Mesangial cell (primary cell): ENCODE measurements around the gene ABCB11. TPM values are rescaled to one million over a fixed set of nuclear protein-coding genes. Genes with fewer than 3 reads are reported as not detected.

Experiments
- total RNA-seq: library from RNA; depleted of rRNA; stranded (reverse); fragments of >200 nt; gene quantifications from 2 replicates; pipeline ENCODE4 v1.2.3, GENCODE V29; 2015

ABCB11 gene
- total RNA-seq = not detected in 2 replicates

GRCh38 chr2:169031202-169031601 lies at the start of gene ABCB11:
Gene ABCB11, minus strand, starts transcription at chr2:169031324. Its CDS starts 13,199 bp downstream, at chr2:169018125.

GRCh38 chr2:169069341-169069740 lies 38.2 kb upstream of the ABCB11 start, which contains the start of gene DHRS9:
Gene DHRS9, plus strand, starts transcription at chr2:169069563. Its CDS starts 12,019 bp downstream, at chr2:169081582.

GRCh38 chr2:168901003-168901402 lies 130.1 kb downstream of the ABCB11 start, which contains the start of gene G6PC2:
Gene G6PC2, plus strand, starts transcription at chr2:168901291. Its CDS starts 41 bp downstream, at chr2:168901332.

GRCh38 chr2:168890006-168890782 lies 140.9 kb downstream of the ABCB11 start, which contains the start of gene SPC25:
Gene SPC25, minus strand, starts transcription at chr2:168890430. Its CDS starts 911 bp downstream, at chr2:168889519.

Other genes with a start within 250 kb of the ABCB11 start
- not detected in 2 replicates for gene NOSTRIN, start 228.7 kb downstream of the ABCB11 start, total RNA-seq
- 0.51 and 12.7 TPM in 2 replicates for gene SPC25, start 140.9 kb downstream of the ABCB11 start, total RNA-seq
- not detected in 2 replicates for gene G6PC2, start 130.0 kb downstream of the ABCB11 start, total RNA-seq
- gene DHRS9, start 38.2 kb upstream of the ABCB11 start, total RNA-seq = 0.81 TPM in 1 of 2 replicates, not detected in the other